ENCODE measurements around the gene DGLUCY. TPM values are rescaled to one million over a fixed set of nuclear protein-coding genes. Genes with fewer than 3 reads are reported as not detected.
A peak's percentile ranks its signal among the peaks of the same experiment; 100 is the strongest.
"Not testable (repeated sequence)": the region's sequence is repeated elsewhere in the genome, so short reads cannot be mapped to it uniquely, and the experiment has no call there.

Gene DGLUCY
- polyA plus RNA-seq, 5 donors: 53.0 to 71.5 (median 59.0) TPM

DNA sequence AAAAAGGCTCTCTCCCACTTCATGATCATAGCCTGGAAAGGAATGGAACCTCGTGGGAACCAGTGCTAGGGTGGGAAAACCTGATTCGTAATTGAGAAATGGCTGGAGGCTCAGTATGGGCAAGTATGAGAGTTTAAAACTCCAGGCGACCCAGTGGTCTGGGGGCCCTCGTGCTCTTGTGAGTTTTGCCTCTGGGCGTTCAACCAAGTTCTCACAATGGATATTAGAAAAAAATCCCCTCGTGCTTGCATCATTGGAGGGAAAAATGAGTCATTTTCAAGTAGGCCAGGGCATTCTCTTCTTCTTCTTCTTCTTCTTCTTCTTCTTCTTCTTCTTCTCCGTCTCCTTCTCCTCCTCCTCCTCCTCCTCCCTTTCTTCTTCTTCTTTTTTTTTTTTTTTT is 91.6 kb downstream of the DGLUCY start:
- DNase-seq: no peak

DNA sequence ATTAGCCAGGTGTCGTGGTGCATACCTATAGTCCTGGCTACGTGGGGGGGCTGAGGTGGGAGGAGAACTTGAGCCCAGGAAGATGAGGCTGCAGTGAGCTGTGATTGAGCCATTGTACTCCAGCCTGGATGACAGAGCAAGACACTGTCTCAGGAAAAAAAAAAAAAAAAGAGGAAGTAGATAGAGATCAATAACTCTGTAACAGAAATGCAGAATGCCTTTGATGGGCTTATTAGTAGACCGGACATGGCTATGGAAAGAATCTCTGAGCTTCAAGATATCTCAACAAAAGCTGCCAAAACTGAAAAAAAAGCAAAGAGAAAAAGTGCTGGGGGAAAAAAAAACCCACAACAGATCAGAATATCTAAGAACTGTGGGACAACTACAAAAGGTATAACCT is 93.1 kb downstream of the DGLUCY start:
- no peak for DNase-seq

DNA sequence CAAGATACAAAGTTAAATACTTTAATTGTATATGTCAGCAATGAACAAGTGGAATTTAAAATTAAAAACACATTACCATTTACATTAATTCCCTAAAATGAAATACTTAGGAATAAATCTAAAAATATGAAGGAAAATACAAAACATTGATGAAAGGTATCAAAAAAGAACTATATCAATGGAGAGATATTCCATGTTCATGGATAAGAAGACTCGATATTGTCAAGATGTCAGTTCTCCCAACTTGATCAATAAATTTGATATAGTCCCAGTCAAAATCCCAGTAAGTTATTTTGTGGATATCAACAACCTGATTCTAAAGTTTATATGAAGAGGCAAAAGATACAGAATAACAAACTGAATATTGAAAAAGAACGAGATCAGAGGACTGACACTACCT is 97.1 kb downstream of the DGLUCY start:
- no peak for DNase-seq

DNA sequence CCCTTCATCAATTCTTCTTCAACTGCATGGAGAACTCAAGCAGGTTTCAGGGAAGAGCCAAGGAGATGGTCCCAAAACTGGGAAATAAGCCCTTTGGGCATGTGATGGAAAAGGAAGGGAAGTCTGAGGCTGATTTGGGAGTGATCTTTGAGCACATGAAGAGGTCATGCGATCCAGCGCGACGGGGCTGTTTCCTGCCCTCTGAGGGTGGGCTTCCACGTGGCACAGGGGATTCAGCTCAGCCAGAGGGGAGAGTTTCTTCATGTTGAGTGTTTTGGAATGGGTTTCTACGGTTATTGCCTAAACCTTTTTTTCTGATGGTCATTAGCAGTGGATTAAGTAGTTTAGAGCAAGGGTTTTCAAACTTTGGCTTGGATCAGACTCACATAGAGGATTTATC is 100.4 kb downstream of the DGLUCY start:
- no peak for DNase-seq

DNA sequence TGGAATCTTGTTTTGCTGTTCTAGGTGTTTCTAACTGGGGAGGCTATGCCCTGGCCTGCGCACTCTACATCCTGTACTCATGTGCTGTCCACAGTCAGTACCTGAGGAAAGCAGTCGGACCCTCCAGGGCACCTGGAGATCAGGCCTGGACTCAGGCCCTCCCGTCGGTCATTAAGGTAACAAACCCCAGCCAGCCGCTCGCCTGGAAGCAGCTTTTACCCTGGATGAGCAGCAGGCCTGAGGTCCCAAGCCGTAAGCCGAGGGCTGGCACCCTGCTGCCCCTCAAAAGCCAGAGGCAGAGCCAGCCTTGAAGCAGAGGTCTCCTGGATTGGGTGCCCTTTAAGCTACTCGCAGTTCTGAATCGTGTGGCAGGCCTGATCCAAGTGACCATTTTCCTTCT is 101.5 kb downstream of the DGLUCY start:
- DNase-seq: no peak

DNA sequence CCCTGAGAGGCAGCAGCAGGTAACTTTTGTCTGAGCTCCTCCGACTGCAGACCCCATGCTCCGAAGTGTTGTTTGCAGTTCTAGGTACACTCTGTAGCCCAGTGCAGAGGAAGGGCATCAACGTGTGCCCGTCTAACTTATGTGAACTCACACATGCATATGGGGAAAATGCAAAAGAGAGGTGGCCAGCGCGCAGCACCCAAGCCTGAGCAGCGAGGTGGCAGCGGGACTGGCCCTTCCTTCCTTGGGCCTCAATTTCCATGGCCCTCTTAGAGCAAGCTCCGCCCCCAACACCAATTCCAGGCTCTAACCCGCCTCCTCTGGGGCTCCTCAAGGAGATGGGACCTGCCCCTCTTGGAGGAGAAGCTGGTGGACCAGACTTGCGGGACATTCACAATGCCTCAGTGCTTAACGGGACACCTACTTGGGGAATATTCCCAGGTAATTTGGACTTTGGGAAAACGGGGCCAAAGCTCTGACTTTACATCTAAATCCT is 102.9 kb downstream of the DGLUCY start:
- DNase-seq: no peak

DNA sequence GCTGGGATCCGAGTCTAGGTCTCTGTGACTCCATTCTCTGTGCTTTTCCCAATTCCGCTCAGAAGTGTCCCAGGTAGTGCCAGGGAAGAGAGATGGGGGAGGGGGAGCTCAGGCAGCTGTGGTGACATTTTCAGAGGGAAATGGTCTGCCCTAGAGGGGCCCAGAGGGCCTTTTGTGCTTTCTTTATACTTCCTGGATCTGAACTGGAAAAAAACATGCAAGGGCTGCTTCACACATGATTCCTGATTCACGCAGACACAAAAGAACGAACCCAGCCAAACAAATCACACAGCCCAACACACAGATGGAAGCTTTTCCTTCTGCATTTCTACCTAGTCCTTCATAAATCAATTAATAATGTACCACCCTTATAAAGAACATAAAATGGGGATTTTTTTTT is 104.1 kb downstream of the DGLUCY start:
- DNase-seq: no peak

DNA sequence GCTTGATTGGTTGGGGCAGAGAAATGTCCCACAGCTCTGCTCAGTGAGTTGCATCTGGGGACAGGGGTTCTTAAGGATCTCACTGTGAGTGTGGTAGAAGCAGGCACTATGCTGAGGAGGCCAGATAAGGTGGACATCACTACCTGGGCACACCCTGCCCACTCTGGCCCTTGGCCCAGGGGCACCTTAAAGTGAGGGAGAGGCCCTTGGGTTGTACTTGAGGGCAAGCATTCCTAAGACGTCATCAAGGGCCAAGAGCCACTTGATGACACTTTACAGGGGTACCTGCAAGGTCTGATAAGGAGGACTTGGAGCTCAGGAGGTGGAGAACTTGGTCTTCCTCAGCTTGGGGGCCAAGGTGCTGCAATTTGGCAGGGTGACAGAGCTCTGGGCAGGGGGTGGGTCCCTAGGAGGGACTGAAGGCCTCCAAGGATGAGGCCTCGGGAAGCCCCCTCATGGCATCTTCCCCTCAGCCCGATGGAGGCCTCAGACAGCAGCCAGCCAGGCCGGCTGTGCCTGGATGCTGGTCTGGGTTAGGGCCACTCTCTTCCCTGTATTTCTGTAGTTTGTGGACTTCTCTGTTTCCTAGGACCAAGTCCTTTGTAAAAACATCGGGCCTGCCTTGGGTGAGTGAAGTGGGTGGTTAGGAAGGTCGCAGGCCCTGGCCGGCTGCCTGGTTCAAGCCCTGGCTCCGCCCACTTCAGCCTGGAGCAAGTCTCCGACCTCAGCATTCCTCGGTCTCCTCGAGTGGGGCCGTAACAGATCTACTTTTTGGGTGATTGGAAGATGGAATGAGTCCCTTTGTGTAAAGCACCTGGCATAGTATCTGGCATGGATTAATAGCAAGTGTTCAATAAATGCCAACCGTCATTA is 105.9 kb downstream of the DGLUCY start:
- DNase-seq: peak; percentile 52 to 66

DNA sequence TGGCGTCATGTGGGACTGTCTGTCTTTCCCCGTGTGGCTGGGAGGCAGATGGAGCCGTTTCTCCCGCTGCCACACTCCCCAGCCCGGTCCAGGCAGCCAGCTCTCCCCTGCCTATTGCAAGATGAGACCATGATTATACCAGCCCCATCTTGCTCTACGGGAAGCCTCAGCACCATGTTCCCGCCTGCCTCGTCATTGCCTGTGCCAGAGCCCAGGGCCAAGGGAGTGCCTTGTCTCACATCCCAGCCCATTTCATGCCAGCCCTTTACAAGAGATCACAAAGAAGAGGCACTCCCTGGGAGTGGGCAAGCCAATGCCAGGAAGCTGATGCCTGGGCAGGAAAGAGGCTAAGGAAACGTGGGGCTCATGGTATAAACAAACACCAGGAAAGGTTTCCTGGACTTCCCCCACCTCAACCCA is 106.7 kb downstream of the DGLUCY start:
- no peak for DNase-seq

DNA sequence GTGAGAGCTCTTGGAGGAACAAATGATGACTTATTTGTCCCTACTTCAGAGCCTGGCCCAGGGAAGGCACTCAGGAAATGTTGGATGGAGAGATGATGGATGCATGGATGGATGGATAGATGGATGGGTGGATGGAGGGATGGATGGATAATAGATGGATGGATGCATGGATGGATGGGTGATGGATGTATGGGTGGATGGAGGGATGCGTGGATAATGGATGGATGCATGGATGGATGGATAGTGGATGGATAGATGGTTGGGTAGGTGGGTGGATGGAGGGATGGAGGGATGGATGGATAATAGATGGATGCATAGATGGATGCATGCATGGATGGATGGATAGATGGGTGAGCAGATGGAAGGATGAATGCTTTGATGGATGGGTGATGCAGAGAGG is 107.4 kb downstream of the DGLUCY start:
- DNase-seq: no peak

DNA sequence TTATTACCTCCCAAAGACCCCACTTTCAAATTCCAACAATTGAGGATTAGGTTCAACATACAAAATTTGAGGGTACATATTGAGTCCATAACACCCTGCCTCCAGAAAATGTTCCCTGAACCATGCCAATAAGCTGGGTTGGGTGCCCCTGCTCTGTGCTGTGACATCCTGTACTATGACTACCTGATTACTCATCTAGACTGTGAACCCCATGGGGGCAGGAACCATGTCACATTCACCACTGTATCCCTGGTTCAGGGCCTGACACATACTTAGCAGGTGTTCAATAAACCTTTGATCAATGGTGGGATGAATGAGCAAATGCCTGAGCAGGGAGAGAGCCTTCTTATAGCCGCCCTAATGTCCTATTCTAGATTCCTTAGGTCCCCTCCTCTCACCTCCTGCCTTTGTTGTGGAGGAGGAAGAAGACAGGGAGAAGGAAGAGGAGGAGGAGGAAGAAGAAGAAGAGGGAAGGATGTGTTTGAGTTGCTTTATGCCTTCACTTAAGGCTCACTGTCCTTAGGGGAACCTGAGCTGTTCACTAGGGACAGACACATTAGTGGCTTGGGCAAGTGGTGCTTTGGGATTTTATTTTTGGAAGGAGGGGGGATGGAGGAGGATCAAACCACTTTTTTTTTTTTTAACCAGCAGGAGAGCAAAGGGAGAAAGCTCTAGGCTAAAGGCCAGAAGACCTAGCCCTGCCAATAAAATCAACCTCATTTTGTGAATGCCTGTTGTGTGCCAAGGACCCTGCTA is 109.3 kb downstream of the DGLUCY start:
- no peak for DNase-seq

DNA sequence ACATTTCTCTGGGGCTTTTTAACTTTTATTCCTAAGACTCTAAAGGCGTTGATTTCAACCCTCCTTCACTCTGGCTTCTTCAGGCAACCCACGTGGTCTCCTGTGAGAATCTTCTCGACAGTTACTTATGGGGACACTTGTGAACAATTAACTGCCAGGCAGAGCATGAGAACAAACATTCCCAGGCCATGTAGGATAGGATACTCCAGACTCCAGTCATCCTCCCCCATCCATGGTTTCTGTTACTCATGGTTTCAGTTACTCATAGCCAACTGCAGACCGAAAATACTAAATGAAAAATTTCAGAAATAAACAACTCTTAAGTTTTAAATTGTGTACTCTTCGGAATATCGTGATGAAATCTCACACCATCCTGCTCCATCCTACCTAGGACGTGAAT is 111.2 kb downstream of the DGLUCY start:
- DNase-seq: no peak

DNA sequence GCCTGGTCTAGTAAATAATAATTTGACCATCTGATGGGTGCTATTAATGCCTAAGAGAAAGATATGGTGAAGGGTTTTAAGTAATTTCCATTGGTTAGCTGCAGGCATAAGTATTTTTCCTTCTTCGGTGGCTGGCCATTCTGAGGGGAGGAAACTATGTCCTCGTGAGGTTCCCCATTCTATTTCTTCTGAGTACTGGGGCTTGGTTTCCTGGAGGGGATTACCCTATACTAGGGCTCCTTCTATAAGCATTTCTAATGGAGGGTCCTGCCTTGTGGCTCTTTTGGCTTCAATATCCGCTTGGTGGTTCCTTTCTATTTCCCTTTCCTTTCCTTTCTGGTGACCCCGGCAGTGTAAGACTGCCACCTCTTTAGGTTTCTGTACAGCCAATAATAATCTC is 112.5 kb downstream of the DGLUCY start:
- DNase-seq: not testable (repeated sequence)

DNA sequence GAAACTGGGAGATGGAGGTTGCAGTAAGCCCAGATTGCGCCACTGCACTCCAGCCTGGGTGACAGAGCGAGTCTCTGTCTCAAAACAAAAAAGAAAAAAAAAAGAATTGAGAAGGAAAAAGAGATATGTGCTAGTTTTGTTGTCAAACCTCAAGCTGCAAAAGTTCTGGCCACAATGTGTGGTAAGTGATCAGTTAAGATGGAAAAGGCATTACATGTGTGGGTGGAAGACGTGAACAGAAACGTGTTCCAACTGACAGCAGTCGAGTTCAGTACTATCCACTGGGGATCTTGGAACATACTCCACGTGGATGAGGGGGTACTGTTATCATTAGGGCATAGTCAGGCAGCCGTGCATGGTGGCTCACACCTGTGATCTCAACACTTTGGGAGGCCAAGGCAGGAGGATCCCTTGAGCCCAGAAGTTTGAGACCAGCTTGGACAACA is 113.3 kb downstream of the DGLUCY start:
- no peak for DNase-seq

DNA sequence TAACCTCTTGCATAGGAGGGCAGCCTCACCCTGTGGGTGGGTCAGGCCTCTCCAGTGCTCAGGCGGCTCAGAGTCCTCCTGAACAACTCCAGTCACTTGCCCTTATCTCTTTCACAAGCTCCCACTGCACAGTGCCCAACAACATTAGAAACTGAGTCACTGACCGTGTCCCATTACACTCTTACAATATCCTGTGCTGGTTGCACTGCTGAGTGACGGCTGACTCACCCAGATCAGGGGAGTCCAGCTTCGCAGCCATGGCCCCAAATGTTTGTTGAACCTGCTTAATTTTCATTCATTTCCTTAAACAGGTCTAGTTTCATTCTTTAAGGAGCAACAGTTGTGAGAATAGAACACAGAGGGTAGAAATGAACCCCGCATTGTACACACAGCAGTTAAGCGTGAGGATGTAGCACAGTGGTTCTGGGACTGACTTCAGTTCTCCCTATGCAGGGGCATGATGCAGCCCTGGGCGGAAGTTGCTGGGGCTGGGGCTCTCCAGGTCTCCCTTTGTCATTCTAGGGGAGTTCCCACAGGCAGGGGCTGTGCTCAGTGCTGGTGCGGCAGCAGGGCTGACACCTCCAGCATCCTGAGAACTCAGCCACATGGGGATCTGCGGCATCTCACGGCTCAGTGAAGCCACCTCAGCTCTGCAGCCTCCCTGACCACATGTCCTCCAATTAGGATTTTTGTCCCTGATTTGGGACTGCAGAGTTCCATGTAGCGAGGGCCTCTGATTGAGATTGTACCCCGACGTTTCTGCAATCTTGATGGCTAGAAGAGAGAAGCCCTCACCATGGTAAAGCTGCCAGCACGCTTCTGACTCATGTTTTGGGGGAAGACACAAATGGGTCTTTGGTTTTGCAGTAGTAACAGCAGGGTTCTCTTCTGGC is 114.5 kb downstream of the DGLUCY start:
- no peak for DNase-seq

DNA sequence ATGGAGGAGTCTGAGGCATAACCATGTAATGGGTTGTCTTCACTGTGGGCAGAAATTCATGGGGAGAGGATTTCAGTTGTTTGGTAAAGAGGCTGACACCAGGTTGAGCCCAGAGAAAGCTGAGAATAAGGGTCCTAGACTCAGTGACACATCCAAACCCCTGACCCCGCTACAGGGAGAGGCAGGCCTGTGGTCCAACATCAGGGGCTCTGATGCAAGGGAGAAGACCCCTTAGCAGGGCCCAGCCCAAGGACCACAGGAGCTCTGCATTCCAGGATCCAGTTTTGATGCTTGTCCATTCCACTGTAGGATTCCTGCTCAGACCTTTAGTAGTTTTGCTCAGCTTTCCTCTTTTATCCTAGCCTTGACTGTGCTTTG is 115.1 kb downstream of the DGLUCY start:
- no peak for DNase-seq

DNA sequence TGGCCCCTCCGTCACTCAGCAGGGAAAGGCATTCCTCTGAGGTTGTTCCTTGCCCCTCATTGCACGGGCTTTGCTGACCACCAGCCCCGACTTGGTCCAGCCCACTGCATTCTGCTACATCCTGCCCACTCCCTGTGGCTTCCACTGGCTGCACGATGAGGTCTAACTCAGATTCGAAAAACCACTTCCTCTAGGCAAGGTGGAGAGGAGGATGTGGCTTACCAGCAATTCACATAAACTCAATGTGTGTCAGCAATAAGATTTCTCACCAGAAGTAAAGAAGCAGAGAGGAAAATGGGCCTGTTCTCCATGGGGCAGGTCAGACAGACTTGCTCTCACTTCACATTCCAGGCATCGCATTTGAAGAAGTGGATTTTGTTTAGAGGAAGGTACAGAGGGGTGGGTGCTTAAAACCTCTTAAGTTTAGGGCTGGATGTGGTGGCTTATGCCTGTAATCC is 115.9 kb downstream of the DGLUCY start:
- DNase-seq: no peak

DNA sequence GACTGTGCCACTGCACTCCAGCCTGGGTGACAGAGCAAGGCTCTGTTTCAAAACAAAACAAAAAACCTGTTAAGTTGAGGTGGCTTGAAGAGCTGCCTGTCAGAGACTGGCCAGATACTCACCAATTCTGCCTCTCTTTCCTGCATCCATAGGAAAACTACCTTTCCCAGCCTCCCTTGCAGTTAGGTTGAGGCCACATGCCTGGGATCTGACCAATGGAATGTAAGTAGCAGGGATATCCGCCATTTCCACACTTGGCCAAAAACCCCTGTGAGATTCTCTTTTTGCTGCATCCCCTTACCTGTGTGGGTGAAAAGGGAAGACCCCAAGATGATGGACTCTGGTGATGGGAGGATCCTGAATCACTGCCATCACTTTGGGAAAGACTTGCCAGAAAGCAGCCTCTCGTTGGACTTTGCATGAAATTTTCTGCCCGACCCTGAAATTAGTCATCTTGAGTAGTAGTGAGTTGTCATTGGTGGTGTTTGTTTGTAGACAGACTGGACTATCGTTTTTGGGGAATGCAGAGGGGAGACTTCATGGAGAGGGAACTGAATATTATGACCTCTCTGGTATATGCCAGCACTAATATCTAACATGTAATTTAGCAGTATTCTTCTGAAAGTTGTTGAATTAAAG is 116.6 kb downstream of the DGLUCY start:
- no peak for DNase-seq

DNA sequence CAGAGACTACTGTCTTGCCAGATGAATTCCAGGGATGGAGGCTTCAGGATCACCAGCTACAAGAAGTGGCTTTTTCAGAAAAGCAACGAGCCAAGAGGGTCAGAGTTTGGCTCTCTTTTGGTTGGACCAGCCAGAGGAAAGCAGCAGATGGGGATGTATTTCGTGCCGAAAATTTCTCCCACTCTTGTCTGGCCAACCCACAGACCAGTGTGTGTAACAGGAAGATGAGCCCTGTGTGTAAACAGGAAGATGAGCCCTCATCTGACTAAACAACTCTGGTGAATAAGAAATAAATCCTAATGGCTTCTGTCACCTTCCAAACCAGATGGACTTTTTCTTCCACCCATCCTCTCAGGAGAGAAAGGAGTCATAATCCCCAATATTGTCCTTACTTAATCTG is 117.6 kb downstream of the DGLUCY start:
- no peak for DNase-seq

DNA sequence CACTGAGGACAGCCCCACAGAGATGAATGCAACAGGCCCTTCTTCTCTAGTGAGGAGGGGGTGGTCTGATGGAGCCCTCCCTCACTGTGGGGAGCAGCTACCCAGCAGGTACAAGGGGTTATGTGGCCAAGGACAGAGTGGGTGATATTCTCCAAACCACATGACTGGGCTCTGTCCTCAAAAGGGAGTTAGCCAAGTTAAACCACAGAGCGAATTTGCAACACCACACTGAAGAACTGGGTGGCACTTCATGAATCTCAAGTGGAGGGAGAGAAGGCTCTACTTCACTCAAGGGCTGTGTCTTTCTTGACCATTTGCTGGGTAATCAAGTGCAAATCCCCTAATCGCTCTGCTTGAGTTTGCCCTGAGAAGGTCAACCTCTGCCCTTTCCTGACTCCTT is 118.2 kb downstream of the DGLUCY start:
- DNase-seq: no peak

DNA sequence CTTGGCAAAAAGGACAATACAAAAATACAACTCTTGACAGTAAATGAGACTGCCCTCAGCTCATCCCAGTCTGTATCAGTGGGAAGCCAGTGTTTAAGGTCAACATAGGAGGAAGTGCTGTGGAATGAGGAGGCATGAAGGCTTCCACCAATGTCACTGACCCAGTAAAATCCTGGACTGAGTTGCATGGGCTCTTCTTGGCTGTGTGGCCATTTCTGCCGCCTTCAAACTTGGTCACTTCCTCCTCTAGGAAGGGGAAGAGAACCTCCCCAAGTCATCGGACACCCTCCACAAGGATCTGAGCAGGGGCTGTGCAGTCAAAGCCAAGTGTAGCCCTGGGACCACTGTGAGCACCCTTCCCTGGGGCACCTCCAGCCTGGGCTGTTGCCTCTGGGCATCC is 118.7 kb downstream of the DGLUCY start:
- DNase-seq: no peak
